Cardiac muscle cell (in vitro differentiated cells and primary cell): ENCODE results near the gene UBXN7. TPM values are rescaled to one million over a fixed set of nuclear protein-coding genes. Genes with fewer than 3 reads are reported as not detected.
"Not testable (repeated sequence)": the region's sequence is repeated elsewhere in the genome, so short reads cannot be mapped to it uniquely, and the experiment has no call there.

ENCODE experiments used
- DNase-seq, 2 donors: peaks; one replicate each; pipeline versions ENCODE4 v3.0.0 to v3.0.0-alpha.2; 2010 to 2017; ENCODE audit warnings: low read depth in 1 of 2, low spot score in 1 of 2
- H3K27ac ChIP-seq: fragments of 200-600 bp; sonication (generic); 2 replicates; pipeline ENCODE4 v1.5.1; 2016
- H3K27me3 ChIP-seq: fragments of 200-600 bp; sonication (generic); 2 replicates; pipeline ENCODE4 v1.6.0; 2016; ENCODE audit warnings: control low read depth
- H3K36me3 ChIP-seq: fragments of 200-600 bp; sonication (generic); 2 replicates; pipeline ENCODE4 v1.5.1; 2016; ENCODE audit warnings: control low read depth
- H3K4me1 ChIP-seq: fragments of 200-600 bp; sonication (generic); 2 replicates; pipeline ENCODE4 v1.8.1; 2017; ENCODE audit warnings: low read depth, mild to moderate bottlenecking, mixed run types
- H3K4me3 ChIP-seq: fragments of 200-600 bp; sonication (generic); 2 replicates; pipeline ENCODE4 v1.5.1; 2016; ENCODE audit warnings: mild to moderate bottlenecking
- H3K9me3 ChIP-seq: fragments of 200-600 bp; sonication (generic); 2 replicates; pipeline ENCODE4 v1.5.1; 2017; ENCODE audit warnings: low read depth, mild to moderate bottlenecking, control low read depth
- CTCF ChIP-seq: IDR thresholded peaks from 2 replicates; pipeline ENCODE4 v1.5.1; 2012; ENCODE audit warnings: low read depth, mild to moderate bottlenecking, low read length
- polyA plus RNA-seq: library from polyadenylated mRNA; unstranded; fragments of >200 nt; fragmentation: Nextera tagmentation; extraction: Ambion mirVana; gene quantifications from 2 replicates; pipeline ENCODE4 v1.2.1, GENCODE V29; 2016
- total RNA-seq: library from RNA; depleted of rRNA; stranded (reverse); fragments of >200 nt; gene quantifications from 2 replicates; pipeline ENCODE4 v1.2.3, GENCODE V29; 2016

UBXN7 gene
- total and polyA plus RNA-seq, 2 experiments from 2014 or later, result 27.7 to 33.1 TPM

- no peak for DNase-seq
- Histone ChIP-seq H3K4me3 (no peak overlapping the region), H3K27me3 (no peaks in the 10 kb centered on the region), H3K9me3 (no peaks in the 10 kb centered on the region), H3K4me1 (no peaks in the 10 kb centered on the region), H3K27ac (no peak overlapping the region), H3K36me3 (no peaks in the 10 kb centered on the region)
- no peak for TF ChIP-seq CTCF
Observed at GRCh38 chr3:196463478-196463756, 31.2 kb upstream of the UBXN7 start.

- not testable (repeated sequence) for H3K4me1 ChIP-seq, H3K36me3 ChIP-seq, H3K27ac ChIP-seq, H3K4me3 ChIP-seq, H3K9me3 ChIP-seq, H3K27me3 ChIP-seq, DNase-seq
Observed at GRCh38 chr3:196462680-196463477, 30.7 kb upstream of the UBXN7 start.

GRCh38 chr3:196458063-196458462 lies 25.8 kb upstream of the UBXN7 start:
- no peak for TF ChIP-seq CTCF
- H3K9me3 ChIP-seq, result no peaks in the 10 kb centered on the region

GRCh38 chr3:196457470-196457869 lies 25.2 kb upstream of the UBXN7 start:
- H3K4me1 ChIP-seq, H3K4me3 ChIP-seq, H3K36me3 ChIP-seq, H3K27ac ChIP-seq, H3K9me3 ChIP-seq, H3K27me3 ChIP-seq, DNase-seq: not testable (repeated sequence)

More at GRCh38 chr3:196458063-196458462, 25.8 kb upstream of the UBXN7 start:
- no peaks in the 10 kb centered on the region for H3K36me3 ChIP-seq
- no peak overlapping the region for H3K27ac ChIP-seq
- H3K4me3 ChIP-seq, result no peak overlapping the region
- DNase-seq, result no peak
- no peaks in the 10 kb centered on the region for H3K4me1 ChIP-seq
- H3K27me3 ChIP-seq, result no peaks in the 10 kb centered on the region

DNA sequence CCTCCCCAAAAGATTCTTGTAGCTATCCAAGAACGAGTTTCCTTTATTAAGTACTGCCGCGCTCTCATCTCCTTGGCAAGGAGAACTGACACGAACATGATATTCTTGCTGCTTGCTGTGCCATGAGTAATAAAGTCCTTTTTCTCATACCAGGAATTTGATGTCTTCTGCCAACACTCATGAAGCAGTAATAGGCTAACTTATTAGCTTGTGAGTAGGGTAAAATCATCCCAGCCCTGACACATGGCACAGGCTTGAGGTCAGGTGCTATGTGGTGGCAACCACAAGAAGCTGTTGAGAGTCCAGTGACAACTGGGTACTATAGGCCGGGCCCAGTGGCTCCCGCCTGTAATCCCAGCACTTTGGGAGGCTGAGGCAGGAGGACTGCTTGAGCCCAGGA lies 22.7 kb upstream of the UBXN7 start:
- Histone ChIP-seq H3K4me3 (no peak overlapping the region), H3K27ac (no peak overlapping the region), H3K36me3 (no peaks in the 10 kb centered on the region), H3K27me3 (no peaks in the 10 kb centered on the region), H3K9me3 (no peaks in the 10 kb centered on the region), H3K4me1 (no peaks in the 10 kb centered on the region)
- no peak for DNase-seq
- TF ChIP-seq CTCF, result no peak

DNA sequence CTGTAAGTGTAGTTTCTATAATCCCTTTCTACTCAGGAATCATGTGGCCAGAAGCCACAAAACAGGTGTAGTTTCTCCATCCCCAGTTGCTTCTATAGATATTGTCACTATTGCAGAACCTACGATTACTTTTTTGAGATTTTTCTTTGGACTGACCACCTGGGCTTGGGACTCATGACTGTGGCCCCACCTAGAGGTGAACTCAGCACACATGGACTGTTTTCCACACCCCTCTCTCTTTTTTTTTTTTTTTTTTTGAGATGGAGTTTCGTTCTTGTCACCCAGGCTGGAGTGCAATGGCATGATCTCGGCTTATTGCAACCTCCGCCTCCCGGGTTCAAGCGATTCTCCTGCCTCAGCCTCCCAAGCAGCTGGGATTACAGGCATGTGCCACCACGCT lies 13.2 kb upstream of the UBXN7 start:
- H3K4me3 ChIP-seq, H3K9me3 ChIP-seq, H3K27me3 ChIP-seq, H3K4me1 ChIP-seq, H3K36me3 ChIP-seq, H3K27ac ChIP-seq: not testable (repeated sequence)
- TF ChIP-seq CTCF, result peak; percentile 6
- peak in 1 of 2 donors; percentile 10 for DNase-seq
